ENCODE measurements around the gene SOX10. TPM values are rescaled to one million over a fixed set of nuclear protein-coding genes. Genes with fewer than 3 reads are reported as not detected.

Gene SOX10
- total RNA-seq, 2 experiments from 2014 or later = not detected

- H3K27ac Mint-ChIP-seq = no peak overlapping the region
- no peaks in the 10 kb centered on the region for H3K27me3 Mint-ChIP-seq
- no peaks in the 10 kb centered on the region for H3K4me1 Mint-ChIP-seq
- no peak overlapping the region for H3K4me3 Mint-ChIP-seq
- H3K9me3 Mint-ChIP-seq = no peaks in the 10 kb centered on the region
- DNase-seq = no peak
- no peaks in the 10 kb centered on the region for H3K36me3 Mint-ChIP-seq
These were observed 34.8 kb upstream of the SOX10 start for GRCh38 chr22:38018938-38019827.

GRCh38 chr22:38017939-38018885, 33.9 kb upstream of the SOX10 start:
- DNase-seq = no peak
- no peak overlapping the region for H3K4me3 Mint-ChIP-seq
- H3K36me3 Mint-ChIP-seq = no peaks in the 10 kb centered on the region
- no peak overlapping the region for H3K27ac Mint-ChIP-seq
- H3K4me1 Mint-ChIP-seq = no peaks in the 10 kb centered on the region
- H3K27me3 Mint-ChIP-seq = no peaks in the 10 kb centered on the region
- no peaks in the 10 kb centered on the region for H3K9me3 Mint-ChIP-seq

- Mint-ChIP-seq H3K4me3 (no peak overlapping the region), H3K36me3 (no peaks in the 10 kb centered on the region), H3K9me3 (no peaks in the 10 kb centered on the region), H3K27me3 (no peaks in the 10 kb centered on the region), H3K27ac (no peak overlapping the region), H3K4me1 (no peaks in the 10 kb centered on the region)
- DNase-seq = no peak
These were observed 33.0 kb upstream of the SOX10 start for GRCh38 chr22:38017272-38017920.

GRCh38 chr22:38016182-38017151, 32.1 kb upstream of the SOX10 start:
- no peaks in the 10 kb centered on the region for H3K4me1 Mint-ChIP-seq
- no peak overlapping the region for H3K27ac Mint-ChIP-seq
- no peaks in the 10 kb centered on the region for H3K9me3 Mint-ChIP-seq
- H3K36me3 Mint-ChIP-seq = no peaks in the 10 kb centered on the region
- no peak overlapping the region for H3K4me3 Mint-ChIP-seq
- DNase-seq = no peak
- H3K27me3 Mint-ChIP-seq = no peaks in the 10 kb centered on the region

GRCh38 chr22:38014083-38014482, 29.7 kb upstream of the SOX10 start:
- no peak overlapping the region for H3K4me3 Mint-ChIP-seq
- H3K36me3 Mint-ChIP-seq = no peaks in the 10 kb centered on the region
- H3K9me3 Mint-ChIP-seq = no peaks in the 10 kb centered on the region
- no peaks in the 10 kb centered on the region for H3K27me3 Mint-ChIP-seq
- DNase-seq = no peak
- peaks cover under 1% of the 10 kb centered on the region for H3K4me1 Mint-ChIP-seq
- no peak overlapping the region for H3K27ac Mint-ChIP-seq

GRCh38 chr22:38012604-38013072, 28.3 kb upstream of the SOX10 start:
- H3K36me3 Mint-ChIP-seq = no peaks in the 10 kb centered on the region
- H3K4me1 Mint-ChIP-seq = peaks cover 4% of the 10 kb centered on the region
- no peaks in the 10 kb centered on the region for H3K9me3 Mint-ChIP-seq
- H3K27ac Mint-ChIP-seq = no peak overlapping the region
- no peaks in the 10 kb centered on the region for H3K27me3 Mint-ChIP-seq
- DNase-seq = no peak
- H3K4me3 Mint-ChIP-seq = no peak overlapping the region

- DNase-seq = no peak
- Mint-ChIP-seq H3K4me1 (peaks cover 4% of the 10 kb centered on the region), H3K27me3 (no peaks in the 10 kb centered on the region), H3K9me3 (no peaks in the 10 kb centered on the region), H3K27ac (no peak overlapping the region), H3K36me3 (no peaks in the 10 kb centered on the region), H3K4me3 (no peak overlapping the region)
These were observed 24.8 kb upstream of the SOX10 start for GRCh38 chr22:38009000-38009806.

- Mint-ChIP-seq H3K4me1 (peaks cover 4% of the 10 kb centered on the region), H3K36me3 (no peaks in the 10 kb centered on the region), H3K27ac (no peak overlapping the region), H3K9me3 (no peaks in the 10 kb centered on the region), H3K4me3 (no peak overlapping the region), H3K27me3 (no peaks in the 10 kb centered on the region)
- DNase-seq = no peak
These were observed 23.1 kb upstream of the SOX10 start for GRCh38 chr22:38007330-38007902.

GRCh38 chr22:38006906-38007305, 22.6 kb upstream of the SOX10 start:
- no peaks in the 10 kb centered on the region for H3K36me3 Mint-ChIP-seq
- H3K27me3 Mint-ChIP-seq = no peaks in the 10 kb centered on the region
- no peak for DNase-seq
- no peak overlapping the region for H3K4me3 Mint-ChIP-seq
- H3K27ac Mint-ChIP-seq = no peak overlapping the region
- H3K4me1 Mint-ChIP-seq = peaks cover 4% of the 10 kb centered on the region
- no peaks in the 10 kb centered on the region for H3K9me3 Mint-ChIP-seq

- Mint-ChIP-seq H3K27me3 (no peaks in the 10 kb centered on the region), H3K4me1 (peaks cover 4% of the 10 kb centered on the region), H3K4me3 (no peak overlapping the region), H3K27ac (no peak overlapping the region), H3K9me3 (no peaks in the 10 kb centered on the region), H3K36me3 (no peaks in the 10 kb centered on the region)
- DNase-seq = no peak
These were observed 21.6 kb upstream of the SOX10 start for GRCh38 chr22:38005943-38006342.

- no peaks in the 10 kb centered on the region for H3K9me3 Mint-ChIP-seq
- DNase-seq = no peak
- H3K36me3 Mint-ChIP-seq = no peaks in the 10 kb centered on the region
- no peak overlapping the region for H3K27ac Mint-ChIP-seq
- H3K4me1 Mint-ChIP-seq = peaks cover 4% of the 10 kb centered on the region
- no peaks in the 10 kb centered on the region for H3K27me3 Mint-ChIP-seq
- no peak overlapping the region for H3K4me3 Mint-ChIP-seq
These were observed 15.4 kb upstream of the SOX10 start for GRCh38 chr22:37999640-38000272.

GRCh38 chr22:37999236-37999635, 14.9 kb upstream of the SOX10 start:
- Mint-ChIP-seq H3K27ac (no peak overlapping the region), H3K4me3 (no peak overlapping the region), H3K4me1 (peaks cover 4% of the 10 kb centered on the region), H3K36me3 (no peaks in the 10 kb centered on the region), H3K9me3 (no peaks in the 10 kb centered on the region), H3K27me3 (no peaks in the 10 kb centered on the region)
- no peak for DNase-seq

- no peaks in the 10 kb centered on the region for H3K36me3 Mint-ChIP-seq
- no peaks in the 10 kb centered on the region for H3K9me3 Mint-ChIP-seq
- no peak for DNase-seq
- no peaks in the 10 kb centered on the region for H3K27me3 Mint-ChIP-seq
- no peak overlapping the region for H3K27ac Mint-ChIP-seq
- peaks cover 6% of the 10 kb centered on the region for H3K4me1 Mint-ChIP-seq
- H3K4me3 Mint-ChIP-seq = no peak overlapping the region
These were observed 14.2 kb upstream of the SOX10 start for GRCh38 chr22:37998543-37998942.

Measured in activated naive CD8-positive, alpha-beta T cell treated with anti-CD3 and anti-CD28 coated beads for 36 hours (primary cell).